GM18520 (cell line): ENCODE data around the gene SLC35F3.

Source experiments
- ATAC-seq: cut with Tn5 transposase; IDR thresholded peaks from one replicate; pipeline ENCODE4 v1.9.1; 2021; ENCODE audit not compliant: unreplicated experiment

Gene SLC35F3

GRCh38 chr1:234309598-234310459, 405.4 kb downstream of the SLC35F3 start:
- ATAC-seq: peak; percentile 70

GRCh38 chr1:234310460-234310817, 406.0 kb downstream of the SLC35F3 start:
- no peak for ATAC-seq

GRCh38 chr1:234311414-234311813, 406.9 kb downstream of the SLC35F3 start:
- no peak for ATAC-seq

GRCh38 chr1:234313171-234313570, 408.7 kb downstream of the SLC35F3 start:
- no peak for ATAC-seq

- no peak for ATAC-seq
These were observed 410.6 kb downstream of the SLC35F3 start for GRCh38 chr1:234315091-234315541.

GRCh38 chr1:234315588-234315987, 411.1 kb downstream of the SLC35F3 start:
- ATAC-seq: no peak

- ATAC-seq: no peak
These were observed 412.0 kb downstream of the SLC35F3 start for GRCh38 chr1:234316486-234316885.

- no peak for ATAC-seq
These were observed 412.5 kb downstream of the SLC35F3 start for GRCh38 chr1:234316937-234317336.

GRCh38 chr1:234320069-234320468, 415.6 kb downstream of the SLC35F3 start:
- ATAC-seq: no peak

GRCh38 chr1:234320549-234320948, 416.1 kb downstream of the SLC35F3 start:
- no peak for ATAC-seq

GRCh38 chr1:234321231-234321630, 416.8 kb downstream of the SLC35F3 start:
- ATAC-seq: no peak

GRCh38 chr1:234322097-234322496, 417.6 kb downstream of the SLC35F3 start:
- ATAC-seq: no peak

- no peak for ATAC-seq
These were observed 418.5 kb downstream of the SLC35F3 start for GRCh38 chr1:234322979-234323378.

- no peak for ATAC-seq
These were observed 420.3 kb downstream of the SLC35F3 start for GRCh38 chr1:234324821-234325220.

GRCh38 chr1:234325878-234326496, 421.5 kb downstream of the SLC35F3 start:
- no peak for ATAC-seq

GRCh38 chr1:234326497-234327366, 422.3 kb downstream of the SLC35F3 start:
- ATAC-seq: no peak

GRCh38 chr1:234327577-234328164, 423.2 kb downstream of the SLC35F3 start:
- ATAC-seq: no peak

- ATAC-seq: no peak
These were observed 426.4 kb downstream of the SLC35F3 start for GRCh38 chr1:234330843-234331215.

GRCh38 chr1:234331507-234331906, 427.0 kb downstream of the SLC35F3 start:
- no peak for ATAC-seq

GRCh38 chr1:234336359-234336758, 431.9 kb downstream of the SLC35F3 start:
- no peak for ATAC-seq

GRCh38 chr1:234337233-234337632, 432.8 kb downstream of the SLC35F3 start:
- no peak for ATAC-seq
